ENCODE measurements around the gene KRT7.
A peak's percentile ranks its signal among the peaks of the same experiment; 100 is the strongest.

GRCh38 chr12:52278575-52279421, 45.8 kb downstream of the KRT7 start:
- TF ChIP-seq CTCF (IDR thresholded peaks at IDR 0.05; ENCODE audit: insufficient read depth, low read length) (peak; percentile 98), REST (IDR thresholded peaks at IDR 0.05; ENCODE audit: insufficient replicate concordance, low read depth) (no peak), SPI1 (IDR thresholded peaks at IDR 0.05; ENCODE audit: borderline replicate concordance, low read depth) (no peak), POLR2AphosphoS5 (IDR thresholded peaks at IDR 0.05; ENCODE audit: low read depth) (no peak)
